Gastrocnemius medialis (tissue), 4 donors: ENCODE results near the gene SUMO2.

ENCODE experiments used
- CTCF ChIP-seq, 5 experiments: fragments of 450-650 bp in 3 of 5; fragments of 200-600 bp in 2 of 5; sonication (generic) in 2 of 5; IDR thresholded peaks in 4 of 5; conservative IDR thresholded peaks in 1 of 5; 1 replicate in 4 of 5; 2 replicates in 1 of 5; pipeline ENCODE4 v1.5.1; 2016 to 2019; ENCODE audit warnings: antibody characterized with exemption in 5 of 5, mild to moderate bottlenecking in 3 of 5, moderate library complexity in 3 of 5
- POLR2A ChIP-seq, 2 donors: fragments of 450-650 bp; IDR thresholded peaks; one replicate each; pipeline ENCODE4 v1.6.1; 2017; ENCODE audit warnings: antibody characterized with exemption in 2 of 2, mild to moderate bottlenecking in 2 of 2, moderate library complexity in 2 of 2

- TF ChIP-seq POLR2A (IDR thresholded peaks at IDR 0.05) = no peak
- TF ChIP-seq CTCF (IDR thresholded peaks at IDR 0.05 in 4 of 5, conservative IDR thresholded peaks at IDR 0.05 in 1 of 5) = no peak
These were observed 23.0 kb upstream of the SUMO2 start for GRCh38 chr17:75205793-75206163.
